Loucy (cell line): Measurements from ENCODE around the gene SLX4IP.
"Not testable (repeated sequence)": the region's sequence is repeated elsewhere in the genome, so short reads cannot be mapped to it uniquely, and the experiment has no call there.

Experiments
- H2AFZ ChIP-seq: fragments of 200-600 bp; sonication (generic); 2 replicates; pipeline ENCODE4 v1.6.0; 2016; ENCODE audit warnings: antibody characterized with exemption, mild to moderate bottlenecking, low read length, moderate library complexity
- H3F3A ChIP-seq: fragments of 200-600 bp; 2 replicates; pipeline ENCODE4 v1.6.0; 2016; ENCODE audit warnings: antibody characterized with exemption, low read depth, mild to moderate bottlenecking
- H3K27me3 ChIP-seq: fragments of 200-600 bp; sonication (generic); 2 replicates; pipeline ENCODE4 v1.6.1; 2014; ENCODE audit warnings: low read length, mild to moderate bottlenecking; ENCODE audit not compliant: insufficient read depth, poor library complexity, severe bottlenecking
- H3K36me3 ChIP-seq: fragments of 200-600 bp; sonication (generic); 2 replicates; pipeline ENCODE4 v1.6.1; 2016; ENCODE audit warnings: low read length; ENCODE audit not compliant: insufficient read depth
- H3K4me1 ChIP-seq: fragments of 200-600 bp; sonication (generic); 2 replicates; pipeline ENCODE4 v1.5.1; 2014; ENCODE audit warnings: low read length, mild to moderate bottlenecking; ENCODE audit not compliant: insufficient read depth, poor library complexity, severe bottlenecking
- H3K4me2 ChIP-seq: fragments of 200-600 bp; sonication (generic); 2 replicates; pipeline ENCODE4 v1.6.0; 2014; ENCODE audit warnings: antibody characterized with exemption, low read length, low read depth, mild to moderate bottlenecking; ENCODE audit not compliant: poor library complexity, severe bottlenecking
- H3K4me3 ChIP-seq: fragments of 200-600 bp; sonication (generic); 2 replicates; pipeline ENCODE4 v1.5.1; 2014; ENCODE audit warnings: low read length, mild to moderate bottlenecking, mixed read lengths; ENCODE audit not compliant: poor library complexity, severe bottlenecking
- H3K79me2 ChIP-seq: fragments of 200-600 bp; sonication (generic); 2 replicates; pipeline ENCODE4 v1.6.1; 2014; ENCODE audit warnings: low read length; ENCODE audit not compliant: insufficient read depth
- H3K9ac ChIP-seq: fragments of 200-600 bp; sonication (generic); 2 replicates; pipeline ENCODE4 v1.6.0; 2014; ENCODE audit warnings: mild to moderate bottlenecking, low read depth, low read length, moderate library complexity; ENCODE audit not compliant: poor library complexity, severe bottlenecking
- H3K9me2 ChIP-seq: fragments of 200-600 bp; sonication (generic); replicated peaks from 2 replicates; pipeline ENCODE4 v1.6.1; 2016; ENCODE audit warnings: low read depth, low read length, mixed read lengths
- H3K9me3 ChIP-seq: fragments of 200-600 bp; sonication (generic); 2 replicates; pipeline ENCODE4 v1.6.1; 2014; ENCODE audit warnings: mild to moderate bottlenecking, antibody characterized with exemption, low read length, low read depth; ENCODE audit not compliant: insufficient read depth
- H4K20me1 ChIP-seq: fragments of 200-600 bp; sonication (generic); 2 replicates; pipeline ENCODE4 v1.6.0; 2014; ENCODE audit warnings: antibody characterized with exemption, low read length, mild to moderate bottlenecking; ENCODE audit not compliant: insufficient read depth, poor library complexity, severe bottlenecking
- CTCF ChIP-seq: fragments of 200-600 bp; sonication (generic); conservative IDR thresholded peaks from 2 replicates; pipeline ENCODE4 v1.5.1; 2014; ENCODE audit warnings: mild to moderate bottlenecking, antibody characterized with exemption, low read length
- EZH2phosphoT487 ChIP-seq: fragments of 200-600 bp; IDR thresholded peaks from 2 replicates; pipeline ENCODE4 v1.6.1; 2018; ENCODE audit warnings: antibody characterized with exemption, mild to moderate bottlenecking, moderate library complexity, borderline replicate concordance

The SLX4IP gene

GRCh38 chr20:10585308-10585707, 150.2 kb downstream of the SLX4IP start:
- Histone ChIP-seq H2AFZ (no peak overlapping the region), H3K79me2 (no peaks in the 10 kb centered on the region), H3K4me1 (peaks cover 7% of the 10 kb centered on the region), H4K20me1 (no peaks in the 10 kb centered on the region), H3K9me2 (no peaks in the 10 kb centered on the region), H3K36me3 (no peaks in the 10 kb centered on the region), H3F3A (no peaks in the 10 kb centered on the region), H3K4me3 (no peak overlapping the region), H3K9ac (no peak overlapping the region), H3K27me3 (no peaks in the 10 kb centered on the region), H3K9me3 (no peaks in the 10 kb centered on the region), H3K4me2 (no peak overlapping the region)
- no peak for TF ChIP-seq EZH2phosphoT487
- no peak for TF ChIP-seq CTCF

GRCh38 chr20:10586296-10586695, 151.2 kb downstream of the SLX4IP start:
- Histone ChIP-seq H3F3A (no peaks in the 10 kb centered on the region), H3K9ac (no peak overlapping the region), H3K9me3 (no peaks in the 10 kb centered on the region), H4K20me1 (no peaks in the 10 kb centered on the region), H3K4me2 (no peak overlapping the region), H3K4me1 (no peaks in the 10 kb centered on the region), H2AFZ (no peak overlapping the region), H3K4me3 (no peak overlapping the region), H3K9me2 (no peaks in the 10 kb centered on the region), H3K36me3 (no peaks in the 10 kb centered on the region), H3K79me2 (no peaks in the 10 kb centered on the region), H3K27me3 (no peaks in the 10 kb centered on the region)
- TF ChIP-seq CTCF (no peak), EZH2phosphoT487 (no peak)

GRCh38 chr20:10590446-10590845, 155.3 kb downstream of the SLX4IP start:
- H4K20me1 ChIP-seq, H3K4me1 ChIP-seq, H2AFZ ChIP-seq, H3K36me3 ChIP-seq, H3K4me2 ChIP-seq, H3F3A ChIP-seq, H3K79me2 ChIP-seq, H3K9me3 ChIP-seq, H3K9me2 ChIP-seq, H3K4me3 ChIP-seq, H3K27me3 ChIP-seq, H3K9ac ChIP-seq: not testable (repeated sequence)

- Histone ChIP-seq H2AFZ (no peak overlapping the region), H3K27me3 (no peaks in the 10 kb centered on the region), H3K9ac (no peak overlapping the region), H3K36me3 (no peaks in the 10 kb centered on the region), H3K4me3 (no peak overlapping the region), H3K4me1 (no peaks in the 10 kb centered on the region), H3K9me3 (no peaks in the 10 kb centered on the region), H3K4me2 (no peak overlapping the region), H3K79me2 (no peaks in the 10 kb centered on the region), H3F3A (no peaks in the 10 kb centered on the region), H4K20me1 (no peaks in the 10 kb centered on the region), H3K9me2 (no peaks in the 10 kb centered on the region)
- TF ChIP-seq CTCF (no peak), EZH2phosphoT487 (no peak)
Observed at GRCh38 chr20:10590950-10591671, 156.0 kb downstream of the SLX4IP start.
